ENCODE measurements around the gene PTPRD. TPM values are rescaled to one million over a fixed set of nuclear protein-coding genes. Genes with fewer than 3 reads are reported as not detected.

The PTPRD gene
- total and polyA plus RNA-seq, 9 of the 15 experiments (the other 6 are each of a cell fraction or from before 2014, with no cell fraction given): 0.11 TPM; not detected in 8

DNA sequence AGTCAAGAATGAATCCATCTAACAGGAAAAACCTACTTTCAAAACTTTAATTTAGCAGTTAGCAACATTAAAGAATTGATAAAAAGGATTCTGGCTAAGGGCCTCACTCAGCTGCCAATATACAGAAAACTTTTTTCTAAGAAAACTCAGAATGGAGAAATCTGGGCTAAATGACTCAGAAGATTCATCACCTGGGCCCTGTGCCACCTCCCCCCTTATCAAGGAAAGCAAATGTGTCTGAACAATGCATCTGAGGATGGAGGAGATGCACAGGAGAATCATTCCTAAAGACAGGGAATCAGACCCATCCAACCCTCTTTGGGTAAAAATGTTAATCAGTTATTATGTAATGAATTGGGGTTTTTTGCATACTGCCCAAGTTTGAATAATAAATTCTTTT is 2221.2 kb downstream of the PTPRD start:
- ChIA-PET CTCF (ENCODE audit: low intra/inter-chr PET ratio) (no interaction called here), POLR2A (no interaction called here)
- BruUV-seq (replicated peaks): no TSS peak
- TF ChIP-seq, protein P1, sequence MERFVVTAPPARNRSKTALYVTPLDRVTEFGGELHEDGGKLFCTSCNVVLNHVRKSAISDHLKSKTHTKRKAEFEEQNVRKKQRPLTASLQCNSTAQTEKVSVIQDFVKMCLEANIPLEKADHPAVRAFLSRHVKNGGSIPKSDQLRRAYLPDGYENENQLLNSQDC (CRISPR knock-in tag; IDR thresholded peaks at IDR 0.05): no peak
- no peak for TF ChIP-seq OTX1 (CRISPR knock-in tag; IDR thresholded peaks at IDR 0.05)
- no peak for TF ChIP-seq SAFB (IDR thresholded peaks at IDR 0.05; ENCODE audit: borderline replicate concordance, low read depth, low read length)
- TF ChIP-seq, protein P2, sequence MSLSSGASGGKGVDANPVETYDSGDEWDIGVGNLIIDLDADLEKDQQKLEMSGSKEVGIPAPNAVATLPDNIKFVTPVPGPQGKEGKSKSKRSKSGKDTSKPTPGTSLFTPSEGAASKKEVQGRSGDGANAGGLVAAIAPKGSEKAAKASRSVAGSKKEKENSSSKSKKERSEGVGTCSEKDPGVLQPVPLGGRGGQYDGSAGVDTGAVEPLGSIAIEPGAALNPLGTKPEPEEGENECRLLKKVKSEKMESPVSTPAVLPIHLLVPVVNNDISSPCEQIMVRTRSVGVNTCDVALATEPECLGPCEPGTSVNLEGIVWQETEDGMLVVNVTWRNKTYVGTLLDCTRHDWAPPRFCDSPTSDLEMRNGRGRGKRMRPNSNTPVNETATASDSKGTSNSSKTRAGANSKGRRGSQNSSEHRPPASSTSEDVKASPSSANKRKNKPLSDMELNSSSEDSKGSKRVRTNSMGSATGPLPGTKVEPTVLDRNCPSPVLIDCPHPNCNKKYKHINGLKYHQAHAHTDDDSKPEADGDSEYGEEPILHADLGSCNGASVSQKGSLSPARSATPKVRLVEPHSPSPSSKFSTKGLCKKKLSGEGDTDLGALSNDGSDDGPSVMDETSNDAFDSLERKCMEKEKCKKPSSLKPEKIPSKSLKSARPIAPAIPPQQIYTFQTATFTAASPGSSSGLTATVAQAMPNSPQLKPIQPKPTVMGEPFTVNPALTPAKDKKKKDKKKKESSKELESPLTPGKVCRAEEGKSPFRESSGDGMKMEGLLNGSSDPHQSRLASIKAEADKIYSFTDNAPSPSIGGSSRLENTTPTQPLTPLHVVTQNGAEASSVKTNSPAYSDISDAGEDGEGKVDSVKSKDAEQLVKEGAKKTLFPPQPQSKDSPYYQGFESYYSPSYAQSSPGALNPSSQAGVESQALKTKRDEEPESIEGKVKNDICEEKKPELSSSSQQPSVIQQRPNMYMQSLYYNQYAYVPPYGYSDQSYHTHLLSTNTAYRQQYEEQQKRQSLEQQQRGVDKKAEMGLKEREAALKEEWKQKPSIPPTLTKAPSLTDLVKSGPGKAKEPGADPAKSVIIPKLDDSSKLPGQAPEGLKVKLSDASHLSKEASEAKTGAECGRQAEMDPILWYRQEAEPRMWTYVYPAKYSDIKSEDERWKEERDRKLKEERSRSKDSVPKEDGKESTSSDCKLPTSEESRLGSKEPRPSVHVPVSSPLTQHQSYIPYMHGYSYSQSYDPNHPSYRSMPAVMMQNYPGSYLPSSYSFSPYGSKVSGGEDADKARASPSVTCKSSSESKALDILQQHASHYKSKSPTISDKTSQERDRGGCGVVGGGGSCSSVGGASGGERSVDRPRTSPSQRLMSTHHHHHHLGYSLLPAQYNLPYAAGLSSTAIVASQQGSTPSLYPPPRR (CRISPR knock-in tag; IDR thresholded peaks at IDR 0.05; ENCODE audit: borderline replicate concordance): no peak
- TF ChIP-seq FIP1L1 (IDR thresholded peaks at IDR 0.05; ENCODE audit: low read depth, low read length, poor library complexity, severe bottlenecking): no peak
- Histone ChIP-seq H3K4me1 (replicated peaks in 1 of 2; ENCODE audit: control insufficient read depth in 2 of 2, insufficient read depth in 2 of 2, low read length in 2 of 2) (no peaks in the 10 kb centered on the region), H3K9ac (ENCODE audit: insufficient read depth in 1 of 2, low read depth in 2 of 2, low read length in 2 of 2) (no peak overlapping the region), H3K79me2 (ENCODE audit: control insufficient read depth, insufficient read depth, low read length) (no peaks in the 10 kb centered on the region), H2AFZ (ENCODE audit: low read depth, low read length) (no peak overlapping the region), H3K9me1 (ENCODE audit: control insufficient read depth, insufficient read depth, low read length) (no peaks in the 10 kb centered on the region), H3K4me2 (ENCODE audit: insufficient read depth, low read length) (no peak overlapping the region), H3K9me3 (replicated peaks; ENCODE audit: control insufficient read depth, insufficient read depth, low read depth, low read length) (no peaks in the 10 kb centered on the region), H4K20me1 (replicated peaks; ENCODE audit: control insufficient read depth, insufficient read depth, low read length) (no peaks in the 10 kb centered on the region), H3K27ac (ENCODE audit: extremely low read depth, low read depth, low read length) (no peak overlapping the region), H3K36me3 (ENCODE audit: control insufficient read depth, insufficient read depth, low read length) (no peaks in the 10 kb centered on the region), H3K4me3 (no peak overlapping the region), H3K27me3 (ENCODE audit: control insufficient read depth in 2 of 2, insufficient read depth in 2 of 2, low read length in 2 of 2) (no peaks in the 10 kb centered on the region)
- DNase-seq (ENCODE audit: extremely low read depth in 1 of 4, low spot score in 3 of 4) (no peak), FAIRE-seq (no peak), ATAC-seq (no peak)
- in situ Hi-C loops (cut with MboI): no loop called here
- intact Hi-C loops (cut with micrococcal nuclease): no loop called here
